Measurements from ENCODE around the gene PTPRG. TPM values are rescaled to one million over a fixed set of nuclear protein-coding genes. Genes with fewer than 3 reads are reported as not detected.

Gene PTPRG
- total and polyA plus RNA-seq, 7 donors = 0.69 to 76.3 (median 62.7) TPM

DNA sequence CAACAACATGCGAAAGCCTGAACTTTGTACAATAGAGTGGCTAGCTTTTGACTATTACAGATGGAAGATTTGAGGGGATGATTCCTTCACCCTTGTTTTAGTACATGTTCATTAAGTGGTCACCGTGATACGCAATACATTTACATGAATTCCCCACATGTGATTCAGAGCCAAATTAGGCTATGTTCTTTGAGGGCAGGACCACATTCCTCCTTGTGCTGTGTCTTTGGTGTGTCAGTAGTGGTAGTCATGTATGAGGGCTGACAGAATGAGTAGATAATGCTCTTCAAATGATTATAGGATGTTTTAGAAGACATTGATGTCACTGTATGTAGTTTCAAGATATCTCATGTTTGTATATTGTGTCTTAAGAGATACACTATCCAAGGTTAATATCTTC is 12.1 kb downstream of the PTPRG start:
- intact Hi-C loops (cut with DNase I) = no loop called here
- peaks cover 0 to 24% (median 16%) of the 10 kb centered on the region in 4 donors for H3K4me1 ChIP-seq

GRCh38 chr3:61574854-61575253 is 13.5 kb downstream of the PTPRG start:
- intact Hi-C loops (cut with DNase I) = no loop called here
- Histone ChIP-seq H3K27me3 (no peaks in the 10 kb centered on the region), H3K27ac (no peak overlapping the region), H3K4me3 (no peak overlapping the region), H3K4me1 (peaks cover 0 to 30% (median 20%) of the 10 kb centered on the region in 4 donors), H3K9me3 (no peaks in the 10 kb centered on the region), H3K36me3 (no peaks in the 10 kb centered on the region)
- no peak for DNase-seq
- 90 to 91% methylated on average over 11 of the region's 11 CpGs for WGBS, 2 donors
- TF ChIP-seq EP300 (IDR thresholded peaks at IDR 0.05) = no peak
- TF ChIP-seq POLR2AphosphoS5 (IDR thresholded peaks at IDR 0.05) = no peak
- no peak for TF ChIP-seq POLR2A (IDR thresholded peaks at IDR 0.05)
- TF ChIP-seq, protein P1, sequence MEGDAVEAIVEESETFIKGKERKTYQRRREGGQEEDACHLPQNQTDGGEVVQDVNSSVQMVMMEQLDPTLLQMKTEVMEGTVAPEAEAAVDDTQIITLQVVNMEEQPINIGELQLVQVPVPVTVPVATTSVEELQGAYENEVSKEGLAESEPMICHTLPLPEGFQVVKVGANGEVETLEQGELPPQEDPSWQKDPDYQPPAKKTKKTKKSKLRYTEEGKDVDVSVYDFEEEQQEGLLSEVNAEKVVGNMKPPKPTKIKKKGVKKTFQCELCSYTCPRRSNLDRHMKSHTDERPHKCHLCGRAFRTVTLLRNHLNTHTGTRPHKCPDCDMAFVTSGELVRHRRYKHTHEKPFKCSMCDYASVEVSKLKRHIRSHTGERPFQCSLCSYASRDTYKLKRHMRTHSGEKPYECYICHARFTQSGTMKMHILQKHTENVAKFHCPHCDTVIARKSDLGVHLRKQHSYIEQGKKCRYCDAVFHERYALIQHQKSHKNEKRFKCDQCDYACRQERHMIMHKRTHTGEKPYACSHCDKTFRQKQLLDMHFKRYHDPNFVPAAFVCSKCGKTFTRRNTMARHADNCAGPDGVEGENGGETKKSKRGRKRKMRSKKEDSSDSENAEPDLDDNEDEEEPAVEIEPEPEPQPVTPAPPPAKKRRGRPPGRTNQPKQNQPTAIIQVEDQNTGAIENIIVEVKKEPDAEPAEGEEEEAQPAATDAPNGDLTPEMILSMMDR (IDR thresholded peaks at IDR 0.05) = no peak

More for the DNA sequence above, 12.1 kb downstream of the PTPRG start:
- Histone ChIP-seq H3K27me3 (no peaks in the 10 kb centered on the region), H3K27ac (no peak overlapping the region), H3K36me3 (no peaks in the 10 kb centered on the region), H3K4me3 (no peak overlapping the region), H3K9me3 (no peaks in the 10 kb centered on the region)
- no peak for DNase-seq
- TF ChIP-seq POLR2A (IDR thresholded peaks at IDR 0.05) = no peak
- WGBS, 2 donors = 65 to 66% methylated on average over 3 of the region's 3 CpGs

DNA sequence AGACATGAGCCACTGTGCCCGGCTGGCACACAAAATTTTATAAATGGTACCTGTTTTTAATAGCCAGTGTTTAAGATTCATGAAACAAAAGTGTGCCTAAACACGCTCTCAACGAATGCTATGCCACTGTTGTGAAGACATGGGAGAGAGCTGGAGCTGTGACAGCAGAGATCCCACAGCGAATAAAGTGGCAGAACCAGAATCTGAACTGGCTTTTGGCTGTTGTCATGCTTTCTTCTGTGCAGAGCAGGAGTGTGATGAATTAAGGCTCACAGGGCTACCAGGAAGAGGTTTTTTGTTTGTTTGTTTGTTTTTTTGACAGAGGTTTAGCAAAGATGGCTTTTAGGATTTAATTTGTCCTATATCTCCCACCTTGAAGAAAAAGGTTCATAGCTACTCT is 14.5 kb downstream of the PTPRG start:
- DNase-seq = no peak
- H3K36me3 ChIP-seq = no peaks in the 10 kb centered on the region
- no peaks in the 10 kb centered on the region for H3K9me3 ChIP-seq
- intact Hi-C loops (cut with DNase I) = no loop called here
- H3K27ac ChIP-seq = no peak overlapping the region
- TF ChIP-seq, protein P1 (IDR thresholded peaks at IDR 0.05) = no peak
- TF ChIP-seq POLR2A (IDR thresholded peaks at IDR 0.05) = no peak
- TF ChIP-seq POLR2AphosphoS5 (IDR thresholded peaks at IDR 0.05) = no peak
- TF ChIP-seq EP300 (IDR thresholded peaks at IDR 0.05) = no peak
- WGBS, 2 donors = 93% methylated on average over 4 of the region's 4 CpGs
- no peaks in the 10 kb centered on the region for H3K27me3 ChIP-seq
- peaks cover 0 to 33% (median 23%) of the 10 kb centered on the region in 4 donors for H3K4me1 ChIP-seq
- no peak overlapping the region for H3K4me3 ChIP-seq

- Histone ChIP-seq H3K27me3 (no peaks in the 10 kb centered on the region), H3K9me3 (no peaks in the 10 kb centered on the region), H3K4me3 (no peak overlapping the region), H3K36me3 (no peaks in the 10 kb centered on the region), H3K4me1 (peaks cover 0 to 41% (median 28%) of the 10 kb centered on the region in 4 donors), H3K27ac (peak overlapping the region in 3 of 4 donors; percentile 33 to 47 (median 38))
- 91 to 92% methylated on average over 3 of the region's 3 CpGs for WGBS, 2 donors
- DNase-seq = no peak
- intact Hi-C loops (cut with DNase I) = no loop called here
- TF ChIP-seq POLR2AphosphoS5 (IDR thresholded peaks at IDR 0.05) (no peak), EP300 (IDR thresholded peaks at IDR 0.05) (no peak), POLR2A (IDR thresholded peaks at IDR 0.05) (no peak)
- TF ChIP-seq, protein P1 (IDR thresholded peaks at IDR 0.05) = no peak
These were observed 16.4 kb downstream of the PTPRG start for GRCh38 chr3:61577760-61578159.

GRCh38 chr3:61578667-61579367 is 17.4 kb downstream of the PTPRG start:
- intact Hi-C loops (cut with DNase I) = no loop called here
- TF ChIP-seq POLR2AphosphoS5 (IDR thresholded peaks at IDR 0.05) (no peak), EP300 (IDR thresholded peaks at IDR 0.05) (no peak), POLR2A (IDR thresholded peaks at IDR 0.05) (no peak)
- TF ChIP-seq, protein P1 (IDR thresholded peaks at IDR 0.05) = no peak
- Histone ChIP-seq H3K27me3 (no peaks in the 10 kb centered on the region), H3K4me3 (no peak overlapping the region), H3K4me1 (peaks cover 0 to 43% (median 36%) of the 10 kb centered on the region in 4 donors), H3K36me3 (no peaks in the 10 kb centered on the region), H3K27ac (peak overlapping the region in 2 of 4 donors; percentile 33 to 38), H3K9me3 (no peaks in the 10 kb centered on the region)
- no peak for DNase-seq
- 18 to 61% methylated on average over 8 of the region's 8 CpGs for whole genome bisulfite sequencing, 2 donors
